ENCODE results near the gene SND1. TPM values are rescaled to one million over a fixed set of nuclear protein-coding genes. Genes with fewer than 3 reads are reported as not detected.

SND1 gene
- total RNA-seq, 2 experiments from 2014 or later = 158 to 166 TPM

DNA sequence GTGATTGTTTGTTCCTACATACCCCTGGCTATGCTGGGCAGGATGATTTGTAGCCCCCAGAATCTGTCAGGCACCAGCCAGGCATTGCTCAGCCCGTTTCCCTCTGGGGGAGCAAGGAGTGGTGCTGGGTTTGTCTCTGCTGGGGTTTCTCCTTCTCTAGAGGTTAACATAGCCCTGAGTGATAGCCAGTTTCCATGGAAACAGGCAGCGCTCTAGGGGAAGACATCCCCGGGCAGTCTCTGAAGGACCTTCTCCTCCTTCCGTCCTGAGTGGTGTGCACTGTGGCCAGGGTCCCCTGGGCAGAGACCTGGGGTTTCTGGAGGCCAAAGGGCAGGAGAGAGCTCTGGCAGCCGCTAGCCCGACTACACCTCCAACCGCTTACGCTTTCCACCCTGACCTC is 429.8 kb downstream of the SND1 start:
- CTCF ChIA-PET = interaction anchor here (1.2 kb wide), 1 partner anchor 13 kb away, joined by 3 read pairs; no protein-coding TSS in a partner anchor
- H3K27ac Mint-ChIP-seq = no peak overlapping the region
- H3K9me3 Mint-ChIP-seq (ENCODE audit: low read depth) = no peaks in the 10 kb centered on the region
- H3K36me3 Mint-ChIP-seq = peaks cover 3% of the 10 kb centered on the region
- ATAC-seq (no peak), DNase-seq (no peak)
- H3K4me3 Mint-ChIP-seq = no peak overlapping the region
- H3K27me3 Mint-ChIP-seq = no peaks in the 10 kb centered on the region
- peaks cover under 1% of the 10 kb centered on the region for H3K4me1 Mint-ChIP-seq

DNA sequence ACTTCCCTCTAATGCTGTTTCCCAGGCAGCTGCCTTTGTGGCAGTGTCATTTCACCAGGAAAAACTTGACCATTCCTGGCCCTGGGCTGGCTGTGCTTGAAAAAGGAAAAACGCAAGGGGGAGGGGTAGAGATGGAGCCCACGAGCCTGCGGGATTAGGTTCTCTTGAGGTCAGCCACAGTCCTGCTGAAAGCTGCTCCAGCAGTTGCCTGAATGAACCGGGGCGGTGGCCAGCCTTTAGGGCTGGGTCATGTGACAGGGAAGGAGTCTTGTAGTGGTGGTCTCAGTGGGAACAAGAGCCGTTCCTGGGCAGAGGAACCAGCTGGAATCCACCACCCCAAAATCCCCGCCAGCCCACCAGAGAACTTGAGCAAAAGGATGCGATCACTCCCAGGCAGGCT is 430.4 kb downstream of the SND1 start:
- ATAC-seq = no peak
- Mint-ChIP-seq H3K36me3 (peaks cover 6% of the 10 kb centered on the region), H3K4me3 (no peak overlapping the region), H3K27me3 (no peaks in the 10 kb centered on the region), H3K9me3 (ENCODE audit: low read depth) (no peaks in the 10 kb centered on the region), H3K4me1 (no peaks in the 10 kb centered on the region), H3K27ac (no peak overlapping the region)
- DNase-seq = no peak
- CTCF ChIA-PET = interaction anchor here (1.2 kb wide), 1 partner anchor 14 kb away, joined by 3 read pairs; no protein-coding TSS in a partner anchor

DNA sequence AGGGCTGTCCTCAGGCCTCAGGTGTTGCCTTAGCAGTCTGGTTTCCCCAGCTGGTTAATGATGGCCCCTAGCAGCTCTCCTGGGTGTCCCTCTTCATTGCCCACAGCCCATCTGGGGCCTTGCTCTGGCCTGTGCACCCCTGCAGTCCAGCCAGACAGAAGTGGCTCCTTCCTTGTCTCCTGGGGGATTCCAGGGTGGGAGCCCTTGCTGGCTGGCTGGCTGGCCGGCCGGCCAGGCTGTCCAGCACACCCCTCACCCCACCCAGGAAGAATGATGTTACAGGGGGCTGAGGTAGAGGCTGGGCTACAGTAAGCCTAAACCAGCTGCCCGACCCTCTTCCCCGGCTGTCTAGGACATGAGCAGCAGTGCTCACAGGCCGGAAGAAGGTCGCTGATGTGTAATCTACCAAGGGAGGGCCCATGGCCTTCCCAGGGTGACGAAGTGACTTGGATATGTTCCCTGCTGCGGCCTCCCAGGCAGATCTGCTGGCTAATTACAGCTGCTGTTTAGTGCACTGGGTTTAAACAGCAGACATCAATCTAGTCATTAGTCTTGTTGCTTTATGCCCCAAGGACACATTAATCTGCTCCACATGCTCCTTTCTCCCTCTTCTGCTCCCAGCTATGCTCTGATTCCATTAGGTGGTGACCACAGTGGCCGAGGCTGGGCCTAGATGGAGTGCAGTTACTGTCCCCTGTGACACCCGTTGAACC is 433.1 kb downstream of the SND1 start:
- Mint-ChIP-seq H3K36me3 (peaks cover 8% of the 10 kb centered on the region), H3K4me1 (no peaks in the 10 kb centered on the region), H3K9me3 (ENCODE audit: low read depth) (no peaks in the 10 kb centered on the region), H3K27ac (no peak overlapping the region), H3K27me3 (no peaks in the 10 kb centered on the region), H3K4me3 (no peak overlapping the region)
- ATAC-seq (no peak), DNase-seq (no peak)
- CTCF ChIA-PET = no interaction called here

DNA sequence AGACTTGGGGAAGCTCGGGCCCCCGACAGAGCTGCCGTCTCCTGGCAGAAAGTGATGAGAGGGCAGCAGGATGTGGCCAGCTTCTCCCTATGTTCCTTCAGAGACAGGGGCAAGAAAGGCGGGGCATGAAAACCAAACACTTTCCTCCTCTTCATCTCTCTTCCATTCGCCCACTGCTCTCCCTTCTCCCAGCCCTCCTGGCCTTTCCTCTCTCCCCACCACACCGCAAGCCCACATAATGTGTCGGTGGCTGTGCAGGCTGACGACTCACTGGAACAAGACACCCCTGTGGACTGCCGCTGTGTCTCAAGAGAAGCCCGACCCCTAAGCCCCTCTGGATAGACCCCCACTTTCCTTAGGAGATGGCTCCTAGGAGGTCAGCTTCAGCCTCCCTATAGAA is 438.5 kb downstream of the SND1 start:
- CTCF ChIA-PET = no interaction called here
- H3K4me1 Mint-ChIP-seq = peaks cover 5% of the 10 kb centered on the region
- peaks cover 13% of the 10 kb centered on the region for H3K36me3 Mint-ChIP-seq
- H3K4me3 Mint-ChIP-seq = no peak overlapping the region
- no peak for DNase-seq
- H3K9me3 Mint-ChIP-seq (ENCODE audit: low read depth) = no peaks in the 10 kb centered on the region
- no peaks in the 10 kb centered on the region for H3K27me3 Mint-ChIP-seq
- H3K27ac Mint-ChIP-seq = no peak overlapping the region
- ATAC-seq = no peak

DNA sequence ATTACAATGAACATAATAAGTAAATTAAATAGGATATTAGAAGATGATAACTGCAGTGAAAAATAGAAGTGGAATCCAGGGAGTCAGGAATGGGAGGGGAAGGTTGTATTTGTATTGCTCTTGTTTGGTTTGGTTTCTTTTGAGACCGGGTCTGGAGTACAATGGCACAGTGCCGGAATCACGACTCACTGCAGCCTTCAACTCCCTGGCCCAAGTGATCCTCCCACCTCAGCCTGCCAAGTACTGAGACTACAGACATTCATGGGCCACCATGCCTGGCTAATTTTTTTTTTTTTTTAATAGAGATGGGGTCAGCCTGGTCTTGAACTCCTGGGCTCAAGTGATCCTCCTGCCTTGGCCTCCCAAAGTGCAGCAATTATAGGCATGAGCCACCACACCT is 439.1 kb downstream of the SND1 start:
- CTCF ChIA-PET = no interaction called here
- DNase-seq = no peak
- ATAC-seq = no peak
- Mint-ChIP-seq H3K27ac (no peak overlapping the region), H3K27me3 (no peaks in the 10 kb centered on the region), H3K4me3 (no peak overlapping the region), H3K9me3 (ENCODE audit: low read depth) (no peaks in the 10 kb centered on the region), H3K36me3 (peaks cover 17% of the 10 kb centered on the region), H3K4me1 (peaks cover 5% of the 10 kb centered on the region)

DNA sequence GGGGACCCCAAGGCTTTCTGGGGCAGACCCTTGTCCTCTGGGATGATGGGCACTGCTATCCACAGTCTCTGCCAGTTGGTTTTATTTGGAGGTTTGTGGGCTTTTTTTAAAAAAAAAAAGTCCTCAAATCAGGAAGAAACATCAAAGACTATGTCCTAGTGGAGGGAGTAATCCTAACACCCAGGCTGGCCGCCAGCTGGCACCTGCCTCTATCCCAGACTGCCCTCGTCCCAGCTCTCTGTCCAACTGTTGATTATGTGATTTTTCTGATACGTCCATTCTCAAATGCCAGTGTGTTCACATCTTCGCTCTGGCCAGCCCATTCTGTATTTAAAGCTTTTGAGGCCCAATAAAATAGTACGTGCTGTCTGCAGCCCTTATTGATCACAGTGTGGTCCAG is 440.2 kb downstream of the SND1 start:
- ATAC-seq (no peak), DNase-seq (no peak)
- no peak overlapping the region for H3K4me3 Mint-ChIP-seq
- H3K27ac Mint-ChIP-seq = no peak overlapping the region
- H3K4me1 Mint-ChIP-seq = peaks cover 5% of the 10 kb centered on the region
- CTCF ChIA-PET = interaction anchor here (1.1 kb wide), 1 partner anchor 701 kb away, joined by 3 read pairs; no protein-coding TSS in a partner anchor
- no peaks in the 10 kb centered on the region for H3K27me3 Mint-ChIP-seq
- H3K9me3 Mint-ChIP-seq (ENCODE audit: low read depth) = no peaks in the 10 kb centered on the region
- peaks cover 16% of the 10 kb centered on the region for H3K36me3 Mint-ChIP-seq

DNA sequence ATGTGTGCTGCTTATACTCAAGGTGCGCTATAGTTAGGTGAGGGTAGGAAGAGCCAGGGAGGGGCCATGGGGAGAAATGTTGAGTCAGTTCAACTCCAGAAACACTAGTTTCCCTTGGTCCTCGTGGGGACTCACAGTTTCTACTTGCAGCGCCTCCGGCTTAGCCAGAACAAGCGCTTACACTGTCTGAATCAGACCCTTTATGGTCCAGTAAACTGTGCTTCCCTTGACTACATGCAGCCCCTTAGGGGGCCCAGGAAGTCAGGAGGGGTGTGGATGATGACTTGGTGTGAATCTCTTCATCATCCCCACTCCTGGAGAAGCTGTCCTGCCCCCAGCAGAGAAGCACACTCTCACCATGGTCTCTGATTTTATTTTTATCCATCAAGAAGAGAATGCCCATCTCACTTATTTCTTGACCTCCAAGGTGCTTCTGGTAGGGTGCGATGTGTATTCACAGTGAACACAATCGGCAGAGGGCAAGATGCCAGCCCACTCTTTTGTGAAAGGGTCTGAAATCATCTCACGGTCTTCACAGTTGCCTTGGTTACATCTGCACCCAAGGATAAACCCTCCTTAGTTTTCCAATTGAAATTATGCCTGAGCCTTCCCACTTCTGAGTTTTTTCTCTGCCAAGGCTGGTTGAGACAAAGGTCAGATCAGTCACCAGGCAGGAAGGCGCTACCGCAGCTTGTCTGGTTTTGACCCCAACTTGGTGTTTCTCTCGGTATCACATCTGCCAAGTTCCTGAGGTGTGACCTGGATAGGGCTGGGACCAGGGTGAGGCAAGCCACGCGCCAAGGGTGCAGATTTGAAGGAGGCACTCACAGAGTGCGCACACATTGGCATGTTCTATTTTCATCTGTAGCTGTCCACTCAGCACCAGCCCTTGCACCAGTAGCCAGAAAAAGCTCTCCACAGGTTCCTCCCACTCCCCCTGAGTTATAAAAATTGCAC is 441.9 kb downstream of the SND1 start:
- Mint-ChIP-seq H3K27ac (no peak overlapping the region), H3K4me1 (peaks cover 11% of the 10 kb centered on the region), H3K4me3 (no peak overlapping the region), H3K9me3 (ENCODE audit: low read depth) (no peaks in the 10 kb centered on the region), H3K27me3 (no peaks in the 10 kb centered on the region), H3K36me3 (peaks cover 16% of the 10 kb centered on the region)
- no peak for DNase-seq
- CTCF ChIA-PET = no interaction called here
- ATAC-seq = peak; percentile 9

DNA sequence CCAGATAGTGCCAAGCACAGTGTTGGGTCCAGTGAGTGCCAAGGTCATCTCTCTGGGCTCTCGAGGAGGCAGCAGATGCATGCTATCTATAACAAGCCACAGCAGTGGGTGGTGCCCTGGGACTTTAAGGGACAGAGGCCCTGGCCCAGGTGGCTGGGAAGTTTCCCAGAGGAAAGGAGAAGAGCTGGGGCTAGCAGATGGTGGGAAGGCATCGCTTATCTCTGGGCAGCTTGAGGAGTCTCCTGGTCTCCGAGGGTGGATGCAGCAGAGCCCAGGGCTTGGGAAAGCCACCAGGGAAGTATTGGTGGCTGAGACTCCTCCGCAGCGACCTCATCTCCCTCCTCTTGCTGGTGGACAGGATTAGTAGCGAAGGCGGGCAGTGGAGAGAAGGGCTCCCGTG is 442.7 kb downstream of the SND1 start:
- no peak for ATAC-seq
- no peaks in the 10 kb centered on the region for H3K9me3 Mint-ChIP-seq (ENCODE audit: low read depth)
- peaks cover 19% of the 10 kb centered on the region for H3K4me1 Mint-ChIP-seq
- no peaks in the 10 kb centered on the region for H3K27me3 Mint-ChIP-seq
- peaks cover 16% of the 10 kb centered on the region for H3K36me3 Mint-ChIP-seq
- CTCF ChIA-PET = no interaction called here
- no peak for DNase-seq
- H3K27ac Mint-ChIP-seq = no peak overlapping the region
- no peak overlapping the region for H3K4me3 Mint-ChIP-seq

DNA sequence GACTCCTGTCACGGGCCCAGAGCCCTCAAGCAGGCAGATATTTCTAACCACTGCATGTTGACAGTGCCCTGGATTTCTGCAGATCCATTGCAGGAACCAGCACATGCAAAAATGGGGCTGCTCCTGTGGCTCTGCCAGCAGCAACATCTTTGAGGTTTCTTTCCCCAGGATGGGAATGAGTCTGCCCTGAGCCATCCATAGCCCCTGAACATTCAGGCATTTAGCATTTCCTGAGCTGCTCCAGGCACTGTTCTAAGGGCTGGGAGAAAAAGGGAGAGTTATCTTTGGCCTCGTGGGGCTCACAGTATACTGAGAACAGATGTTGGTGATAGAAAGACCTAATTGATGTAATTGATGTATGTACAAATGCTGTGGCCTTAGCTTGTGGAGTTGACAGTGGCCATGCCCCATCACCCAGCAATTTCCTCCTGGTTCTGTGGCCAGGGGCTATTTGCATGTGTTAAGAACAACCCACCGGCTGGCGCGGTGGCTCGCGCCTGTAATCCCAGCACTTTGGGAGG is 445.3 kb downstream of the SND1 start:
- Mint-ChIP-seq H3K27me3 (no peaks in the 10 kb centered on the region), H3K4me3 (no peak overlapping the region), H3K27ac (no peak overlapping the region), H3K9me3 (ENCODE audit: low read depth) (no peaks in the 10 kb centered on the region), H3K4me1 (peaks cover 29% of the 10 kb centered on the region), H3K36me3 (peaks cover 11% of the 10 kb centered on the region)
- CTCF ChIA-PET = interaction anchor here (0.8 to 1.0 kb wide), 2 partner anchors 45 to 289 kb away, joined by 3 read pairs; no protein-coding TSS in a partner anchor
- ATAC-seq (no peak), DNase-seq (no peak)

DNA sequence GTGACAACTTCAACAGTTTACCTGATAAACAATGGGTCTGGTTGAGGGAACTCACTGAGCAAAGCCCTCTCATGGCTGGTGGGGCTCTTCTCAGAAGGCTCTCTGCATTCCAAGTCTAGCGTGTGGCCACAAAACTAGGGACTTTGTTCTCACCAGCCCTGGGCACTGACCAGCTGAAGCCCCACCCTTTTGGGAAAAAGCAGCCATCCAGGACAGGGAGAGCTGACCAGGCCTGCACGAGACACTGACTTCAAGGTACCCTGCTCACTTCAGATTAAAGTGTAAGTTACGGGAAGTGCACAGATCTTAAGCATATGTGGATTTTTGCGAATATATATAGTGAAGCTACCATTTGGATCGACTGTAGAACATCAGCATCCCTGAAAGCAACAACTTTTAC is 446.6 kb downstream of the SND1 start:
- Mint-ChIP-seq H3K9me3 (ENCODE audit: low read depth) (no peaks in the 10 kb centered on the region), H3K27ac (peak overlapping the region; percentile 33), H3K4me3 (no peak overlapping the region), H3K27me3 (peaks cover under 1% of the 10 kb centered on the region), H3K4me1 (peaks cover 31% of the 10 kb centered on the region), H3K36me3 (peaks cover 10% of the 10 kb centered on the region)
- CTCF ChIA-PET = interaction anchor here (1.0 to 1.6 kb wide), 2 partner anchors 44 to 112 kb away, joined by 3 to 4 read pairs; no protein-coding TSS in a partner anchor
- no peak for ATAC-seq
- no peak for DNase-seq

DNA sequence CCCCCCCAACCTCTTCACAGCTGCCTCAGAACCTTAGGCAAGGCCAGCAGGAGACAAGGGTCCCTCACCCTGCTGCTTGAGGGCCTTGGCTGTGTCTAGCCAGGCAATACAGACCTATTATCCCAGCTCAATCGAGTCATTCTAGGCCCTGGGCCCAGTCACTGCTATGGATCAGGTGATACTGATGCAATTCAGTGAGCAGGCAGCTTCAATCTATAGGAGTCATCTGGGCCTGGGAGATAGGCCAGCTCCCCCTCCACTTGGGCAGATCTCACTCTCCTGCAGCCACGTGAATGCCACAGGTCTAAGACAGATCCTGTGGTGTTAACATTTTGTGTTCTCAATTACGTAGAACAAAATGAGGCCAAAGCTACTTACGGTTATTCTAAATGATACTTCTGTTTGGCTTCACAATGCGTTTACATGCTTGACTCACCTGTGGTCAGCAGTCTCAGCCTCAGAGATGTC is 447.2 kb downstream of the SND1 start:
- ATAC-seq = peak; percentile 37
- H3K4me1 Mint-ChIP-seq = peaks cover 29% of the 10 kb centered on the region
- H3K9me3 Mint-ChIP-seq (ENCODE audit: low read depth) = no peaks in the 10 kb centered on the region
- H3K4me3 Mint-ChIP-seq = no peak overlapping the region
- peaks cover 2% of the 10 kb centered on the region for H3K27me3 Mint-ChIP-seq
- peak; percentile 49 for DNase-seq
- CTCF ChIA-PET = interaction anchor here (1.6 kb wide), 1 partner anchor 111 kb away, joined by 4 read pairs; no protein-coding TSS in a partner anchor
- peak overlapping the region; percentile 64 for H3K27ac Mint-ChIP-seq
- peaks cover 10% of the 10 kb centered on the region for H3K36me3 Mint-ChIP-seq

DNA sequence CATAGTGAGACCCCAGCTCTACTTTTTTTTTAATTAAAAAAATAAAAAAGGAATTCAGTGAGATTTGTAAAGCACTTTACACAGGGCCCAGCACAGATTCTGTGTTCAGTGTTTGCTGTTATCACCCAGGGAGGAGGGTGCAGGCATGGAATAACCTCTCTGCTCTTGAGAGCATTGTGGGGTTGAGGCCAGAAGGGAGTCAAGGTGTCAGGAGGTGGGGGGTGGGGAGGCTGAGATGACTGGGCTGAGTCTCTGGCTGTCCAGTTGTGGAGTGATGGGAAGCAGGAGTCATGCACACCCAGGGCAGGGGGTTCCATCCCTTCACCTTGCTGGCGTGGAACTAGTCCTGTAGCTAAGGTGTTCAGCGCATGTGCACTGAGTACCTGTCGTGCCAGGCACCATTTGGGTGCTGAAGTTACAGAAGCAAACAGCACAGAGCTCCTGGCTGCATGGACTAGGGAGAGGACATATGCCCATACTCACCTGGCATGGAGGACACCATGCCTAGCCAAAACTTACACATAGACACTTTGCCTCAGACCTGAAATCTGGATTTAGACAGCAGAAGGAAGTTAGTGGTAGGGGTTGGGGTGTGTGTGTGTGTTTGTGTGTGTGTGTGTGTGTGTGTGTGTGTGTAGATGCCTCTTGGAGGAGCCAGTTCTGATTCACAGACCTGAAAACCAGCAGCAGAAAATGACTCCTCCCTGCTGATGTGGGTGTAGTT is 448.4 kb downstream of the SND1 start:
- Mint-ChIP-seq H3K4me1 (peaks cover 33% of the 10 kb centered on the region), H3K27ac (no peak overlapping the region), H3K27me3 (peaks cover 10% of the 10 kb centered on the region), H3K9me3 (ENCODE audit: low read depth) (no peaks in the 10 kb centered on the region), H3K36me3 (peaks cover 10% of the 10 kb centered on the region), H3K4me3 (no peak overlapping the region)
- DNase-seq (no peak), ATAC-seq (no peak)
- CTCF ChIA-PET = no interaction called here

All from activated CD8-positive, alpha-beta memory T cell treated with anti-CD3 and anti-CD28 coated beads, Interleukin-2, amount 10 ng/mL, durations not matched to agents 7 days and 5 days (primary cell).